Liver (tissue), 9 donors: ENCODE results near the gene IFT52. TPM values are rescaled to one million over a fixed set of nuclear protein-coding genes. Genes with fewer than 3 reads are reported as not detected.

Source experiments
- DNase-seq: peaks from one replicate; pipeline ENCODE4 v3.0.0-alpha.2; 2017; ENCODE audit warnings: low spot score
- H3K27ac ChIP-seq, 2 donors: one replicate each; pipeline ENCODE4 v1.7.0; 2013; ENCODE audit warnings: inconsistent platforms in 2 of 2, low read length in 2 of 2, control low read depth in 1 of 2, low read depth in 1 of 2, mild to moderate bottlenecking in 1 of 2
- H3K27me3 ChIP-seq, 4 donors: one replicate each; pipeline versions ENCODE4 v1.6.1 to v1.7.0; 2013; ENCODE audit warnings: low read length in 3 of 4, inconsistent platforms in 1 of 4, mild to moderate bottlenecking in 1 of 4, moderate library complexity in 1 of 4; ENCODE audit not compliant: control insufficient read depth in 4 of 4, insufficient read depth in 4 of 4
- H3K36me3 ChIP-seq, 4 donors: one replicate each; pipeline versions ENCODE4 v1.6.1 to v1.7.0; 2013; ENCODE audit warnings: low read length in 3 of 4, mild to moderate bottlenecking in 3 of 4, low read depth in 1 of 4, moderate library complexity in 1 of 4; ENCODE audit not compliant: control insufficient read depth in 4 of 4, insufficient read depth in 3 of 4
- H3K4me1 ChIP-seq, 4 donors: one replicate each; pipeline versions ENCODE4 v1.6.1 to v1.7.0; 2013; ENCODE audit warnings: low read length in 3 of 4, mild to moderate bottlenecking in 3 of 4, moderate library complexity in 1 of 4; ENCODE audit not compliant: control insufficient read depth in 4 of 4, insufficient read depth in 4 of 4
- H3K4me3 ChIP-seq, 3 donors: one replicate each; pipeline versions ENCODE4 v1.6.1 to v1.7.0; 2013; ENCODE audit warnings: low read length in 3 of 3, control low read depth in 1 of 3, low read depth in 1 of 3, mild to moderate bottlenecking in 1 of 3
- H3K9ac ChIP-seq, 2 donors: one replicate each; pipeline ENCODE4 v1.7.0; 2013; ENCODE audit warnings: low read length in 2 of 2, mild to moderate bottlenecking in 2 of 2, moderate library complexity in 2 of 2, control low read depth in 1 of 2, low read depth in 1 of 2
- H3K9me3 ChIP-seq, 4 donors: one replicate each; pipeline versions ENCODE4 v1.6.1 to v1.7.0; 2013; ENCODE audit warnings: low read length in 3 of 4; ENCODE audit not compliant: control insufficient read depth in 4 of 4
- ATF3 ChIP-seq: IDR thresholded peaks from 2 replicates; pipeline ENCODE4 v1.6.1; 2016; ENCODE audit warnings: antibody characterized with exemption
- EGR1 ChIP-seq, 2 donors: IDR thresholded peaks; 2 replicates each; pipeline ENCODE4 v1.6.1; 2016 to 2018; ENCODE audit warnings: antibody characterized with exemption in 2 of 2, low read depth in 2 of 2
- FOXA1 ChIP-seq: IDR thresholded peaks from 2 replicates; pipeline ENCODE4 v1.6.1; 2016; ENCODE audit warnings: antibody characterized with exemption
- HNF4A ChIP-seq, 2 donors: conservative IDR thresholded peaks; 2 replicates each; pipeline ENCODE4 v1.6.1; 2016; ENCODE audit warnings: antibody characterized with exemption in 2 of 2, mild to moderate bottlenecking in 2 of 2
- HNF4G ChIP-seq: IDR thresholded peaks from 2 replicates; pipeline ENCODE4 v1.6.1; 2016; ENCODE audit warnings: antibody characterized with exemption
- JUND ChIP-seq, 2 donors: IDR thresholded peaks; 2 replicates each; pipeline ENCODE4 v1.6.1; 2016; ENCODE audit warnings: antibody characterized with exemption in 2 of 2
- MAX ChIP-seq: IDR thresholded peaks from 2 replicates; pipeline ENCODE4 v1.6.1; 2016; ENCODE audit warnings: antibody characterized with exemption
- NR2F2 ChIP-seq: IDR thresholded peaks from 2 replicates; pipeline ENCODE4 v1.6.1; 2016; ENCODE audit warnings: antibody characterized with exemption
- RAD21 ChIP-seq, 2 donors: IDR thresholded peaks; 2 replicates each; pipeline ENCODE4 v1.6.1; 2016; ENCODE audit warnings: antibody characterized with exemption in 2 of 2, mild to moderate bottlenecking in 2 of 2
- RXRA ChIP-seq, 2 donors: IDR thresholded peaks; 2 replicates each; pipeline ENCODE4 v1.6.1; 2017 to 2018; ENCODE audit warnings: antibody characterized with exemption in 2 of 2, mild to moderate bottlenecking in 1 of 2
- SP1 ChIP-seq: IDR thresholded peaks from 2 replicates; pipeline ENCODE4 v1.6.1; 2018; ENCODE audit warnings: antibody characterized with exemption, mild to moderate bottlenecking
- TAF1 ChIP-seq: conservative IDR thresholded peaks from 2 replicates; pipeline ENCODE4 v1.6.1; 2016; ENCODE audit warnings: antibody characterized with exemption, mild to moderate bottlenecking
- YY1 ChIP-seq: IDR thresholded peaks from 2 replicates; pipeline ENCODE4 v1.6.1; 2016; ENCODE audit warnings: antibody characterized with exemption, mild to moderate bottlenecking
- ZBTB33 ChIP-seq: IDR thresholded peaks from 2 replicates; pipeline ENCODE4 v1.6.1; 2016; ENCODE audit warnings: antibody characterized with exemption
- WGBS: extraction: QIAGEN DNeasy Blood & Tissue Kit; methylation state at CpG from one replicate; pipeline ENCODE4 v1.1.7; 2013; 5-methylcytosine and 5-hydroxymethylcytosine counted together
- polyA plus RNA-seq, 2 donors: library from polyadenylated mRNA; stranded (reverse) in 1 of 2; unstranded in 1 of 2; fragments of 200-250 nt in 1 of 2; fragments of >200 nt in 1 of 2; fragmentation: Nextera tagmentation in 1 of 2; extraction: Ambion mirVana in 1 of 2; gene quantifications; one replicate each; pipeline versions ENCODE4 v1.2.1 to v1.2.3, GENCODE V29; 2013 to 2015
- total RNA-seq, 2 donors: library from RNA; depleted of rRNA; stranded (reverse); fragments of >200 nt; gene quantifications; one replicate each; pipeline ENCODE4 v1.2.3, GENCODE V29; 2014
- donor health status: healthy.
- donor health status: healthy.
- donor health status: healthy.
- donor health status: healthy.
- donor health status: healthy.

Gene IFT52, protein sequence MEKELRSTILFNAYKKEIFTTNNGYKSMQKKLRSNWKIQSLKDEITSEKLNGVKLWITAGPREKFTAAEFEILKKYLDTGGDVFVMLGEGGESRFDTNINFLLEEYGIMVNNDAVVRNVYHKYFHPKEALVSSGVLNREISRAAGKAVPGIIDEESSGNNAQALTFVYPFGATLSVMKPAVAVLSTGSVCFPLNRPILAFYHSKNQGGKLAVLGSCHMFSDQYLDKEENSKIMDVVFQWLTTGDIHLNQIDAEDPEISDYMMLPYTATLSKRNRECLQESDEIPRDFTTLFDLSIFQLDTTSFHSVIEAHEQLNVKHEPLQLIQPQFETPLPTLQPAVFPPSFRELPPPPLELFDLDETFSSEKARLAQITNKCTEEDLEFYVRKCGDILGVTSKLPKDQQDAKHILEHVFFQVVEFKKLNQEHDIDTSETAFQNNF
- total RNA-seq (10 to 100 TPM in 1 of 2 donors, 1 to 10 TPM in 1; 5.3 to 24.3 TPM), polyA plus RNA-seq (1 to 10 TPM; 3.3 to 4.3 TPM)

- Histone ChIP-seq H3K4me3 (peak within 1 kb of the TSS; percentile 68 to 77 (median 69)), H3K4me1 (peaks cover 4 to 22% (median 13%) of the 10 kb centered on the region in 4 donors), H3K36me3 (peaks cover 2 to 8% (median 5%) of the 10 kb centered on the region in 4 donors), H3K9me3 (no peaks in the 10 kb centered on the region), H3K27me3 (no peaks in the 10 kb centered on the region), H3K9ac (peak within 1 kb of the TSS; percentile 45 to 76), H3K27ac (peak within 1 kb of the TSS; percentile 76 to 84)
- WGBS: under 1% methylated on average over 68 of the region's 68 CpGs
- TF ChIP-seq RAD21 (IDR thresholded peaks at IDR 0.05): peak; percentile 28 to 39
- peak; percentile 31 to 41 for TF ChIP-seq HNF4A (conservative IDR thresholded peaks at IDR 0.05)
- peak; percentile 63 for TF ChIP-seq YY1
- peak in 1 of 2 donors; percentile 68 for TF ChIP-seq EGR1 (IDR thresholded peaks at IDR 0.05; ENCODE audit: low read depth in 2 of 2)
- peak; percentile 82 for TF ChIP-seq SP1
- no peak for TF ChIP-seq NR2F2
- TF ChIP-seq MAX: peak; percentile 69
- no peak for TF ChIP-seq ATF3
- no peak for TF ChIP-seq HNF4G
- TF ChIP-seq FOXA1: no peak
- peak; percentile 37 to 48 for TF ChIP-seq RXRA (IDR thresholded peaks at IDR 0.05)
- TF ChIP-seq ZBTB33: peak; percentile 54
- TF ChIP-seq TAF1: no peak
- TF ChIP-seq JUND (IDR thresholded peaks at IDR 0.05): peak; percentile 28 to 72
- peak; percentile 93 for DNase-seq
Measured at GRCh38 chr20:43590392-43591303, at the start of gene IFT52. Gene IFT52 (plus strand): TSS chr20:43590937. CDS start chr20:43594699, 3,762 bp downstream.

DNA sequence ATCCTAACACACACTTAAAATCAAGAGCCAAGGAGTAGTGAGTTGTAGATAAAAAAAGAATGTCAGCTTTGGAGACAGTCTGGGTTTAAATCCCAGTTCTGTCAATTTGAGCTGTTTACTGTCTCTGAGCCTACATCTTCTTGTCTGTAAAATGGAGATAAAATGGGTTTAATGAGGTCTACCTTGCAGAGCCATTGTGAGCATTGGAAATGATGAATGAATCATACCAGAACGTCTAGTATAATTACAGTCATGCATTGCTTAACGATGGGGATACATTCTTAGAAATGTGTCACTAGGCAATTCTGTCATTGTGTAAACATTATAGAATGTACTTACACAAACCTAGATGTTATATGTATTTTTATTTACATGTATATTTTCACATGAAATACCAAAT is 49.5 kb upstream of the IFT52 start:
- TF ChIP-seq JUND (IDR thresholded peaks at IDR 0.05): no peak
- TF ChIP-seq EGR1 (IDR thresholded peaks at IDR 0.05; ENCODE audit: low read depth in 2 of 2): no peak
- Histone ChIP-seq H3K36me3 (no peaks in the 10 kb centered on the region), H3K4me1 (peaks cover 9 to 21% (median 15%) of the 10 kb centered on the region in 4 donors), H3K27ac (no peak overlapping the region), H3K27me3 (no peaks in the 10 kb centered on the region), H3K9ac (no peak overlapping the region), H3K9me3 (no peaks in the 10 kb centered on the region), H3K4me3 (no peak overlapping the region)
- no peak for DNase-seq
- 70% methylated on average over 2 of the region's 2 CpGs for WGBS
